BLaER1 (cell line): ENCODE data around the gene PNMA8B.

Source experiments
- H3K27ac ChIP-seq: shearing (Covaris generic); formaldehyde crosslinking; 2 replicates; pipeline ENCODE4 v1.8.1; 2022
- H3K27me3 ChIP-seq: shearing (Covaris generic); formaldehyde crosslinking; 2 replicates; pipeline ENCODE4 v1.8.1; 2022
- H3K36me3 ChIP-seq: shearing (Covaris generic); formaldehyde crosslinking; 2 replicates; pipeline ENCODE4 v1.8.1; 2022
- H3K4me1 ChIP-seq: shearing (Covaris generic); formaldehyde crosslinking; 2 replicates; pipeline ENCODE4 v1.8.1; 2022
- H3K4me2 ChIP-seq: shearing (Covaris generic); formaldehyde crosslinking; 2 replicates; pipeline ENCODE4 v1.8.1; 2022
- H3K4me3 ChIP-seq: shearing (Covaris generic); formaldehyde crosslinking; 2 replicates; pipeline ENCODE4 v1.8.1; 2022
- H3K9ac ChIP-seq: shearing (Covaris generic); formaldehyde crosslinking; 2 replicates; pipeline ENCODE4 v1.8.1; 2022
- H3K9me3 ChIP-seq: shearing (Covaris generic); formaldehyde crosslinking; 2 replicates; pipeline ENCODE4 v1.8.1; 2022
- H4K20me1 ChIP-seq: shearing (Covaris generic); formaldehyde crosslinking; 2 replicates; pipeline ENCODE4 v1.8.1; 2022
- Cebpa-rat ChIP-seq: shearing (Covaris generic); IDR thresholded peaks from 2 replicates; pipeline ENCODE4 v1.8.1; 2022

The PNMA8B gene

DNA sequence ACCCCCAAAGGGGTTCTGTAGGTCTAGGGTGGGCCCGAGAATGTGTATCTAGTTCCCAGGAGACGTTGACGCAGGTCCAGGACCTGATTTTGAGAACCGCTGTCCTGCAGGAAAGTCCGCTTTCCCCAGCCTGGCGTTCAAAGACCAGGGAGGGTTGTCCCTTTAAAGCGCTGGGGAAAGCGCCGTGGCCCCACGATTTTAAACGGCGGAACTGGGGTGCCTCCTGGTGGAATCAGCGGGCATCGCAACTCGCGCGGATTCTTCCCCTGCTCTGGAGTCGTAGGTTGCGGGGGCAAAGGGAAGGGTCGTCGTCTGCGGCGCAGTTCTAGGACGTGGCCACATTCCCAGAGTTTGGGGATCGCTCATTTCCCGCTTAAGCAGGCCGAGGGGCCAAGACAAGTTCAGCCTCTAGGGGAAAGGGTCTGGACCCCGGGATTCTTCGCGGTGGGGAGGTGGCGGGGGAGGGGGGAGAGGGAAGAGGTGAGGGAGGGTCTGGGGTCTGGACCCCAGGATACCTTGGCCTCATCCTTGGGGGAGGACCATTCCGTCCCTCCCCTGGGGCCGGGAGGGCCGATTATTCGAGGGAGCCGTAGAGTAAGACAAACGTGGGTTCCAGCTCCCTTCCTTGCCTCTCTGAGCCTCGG, 7.7 kb downstream of the PNMA8B start:
- Histone ChIP-seq H3K4me3 (peak overlapping the region; percentile 61), H3K9me3 (no peaks in the 10 kb centered on the region), H3K9ac (0 out of 2 replicates have a peak overlapping the region, but pooled peaks have one; percentile 54), H3K36me3 (no peaks in the 10 kb centered on the region), H3K4me1 (peaks cover 62% of the 10 kb centered on the region), H3K27me3 (peaks cover 52% of the 10 kb centered on the region), H4K20me1 (no peaks in the 10 kb centered on the region), H3K27ac (0 out of 2 replicates have a peak overlapping the region, but pooled peaks have one; percentile 23), H3K4me2 (peak overlapping the region; percentile 98)
- TF ChIP-seq Cebpa-rat = no peak

DNA sequence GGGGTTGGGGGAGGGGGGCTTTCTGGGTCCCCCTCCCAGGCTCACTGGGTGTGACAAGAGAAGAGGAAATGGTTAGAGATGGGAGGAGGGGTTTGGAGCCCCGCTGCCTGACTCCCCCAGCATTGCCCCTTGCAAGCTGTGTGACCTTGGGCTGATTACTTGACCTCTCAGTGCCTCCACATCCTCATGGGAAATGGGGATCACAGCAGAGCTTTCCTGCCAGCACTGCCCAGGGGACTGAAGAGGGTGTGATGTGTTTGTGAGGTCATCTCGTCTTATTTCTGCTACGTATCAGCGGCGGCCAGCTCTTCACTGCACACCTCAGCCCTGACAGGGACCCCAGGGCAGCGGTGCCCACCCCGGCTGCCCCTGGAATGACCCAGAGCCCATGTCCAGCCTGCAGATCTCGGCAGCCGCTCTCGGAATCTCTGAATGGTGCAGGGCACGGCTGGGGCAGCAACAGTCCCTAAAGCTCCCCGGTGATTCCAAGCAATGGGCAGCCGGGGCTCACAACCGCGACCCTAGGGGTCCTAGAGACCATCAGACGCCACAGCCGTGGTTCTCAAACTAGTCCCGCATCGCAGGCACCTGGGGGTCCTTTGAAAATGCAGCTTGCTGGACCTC, 8.4 kb downstream of the PNMA8B start:
- Histone ChIP-seq H3K27me3 (peaks cover 46% of the 10 kb centered on the region), H3K27ac (0 out of 2 replicates have a peak overlapping the region, but pooled peaks have one; percentile 23), H4K20me1 (no peaks in the 10 kb centered on the region), H3K4me2 (peak overlapping the region; percentile 98), H3K9me3 (no peaks in the 10 kb centered on the region), H3K9ac (0 out of 2 replicates have a peak overlapping the region, but pooled peaks have one; percentile 54), H3K4me3 (peak overlapping the region; percentile 61), H3K36me3 (no peaks in the 10 kb centered on the region), H3K4me1 (peaks cover 56% of the 10 kb centered on the region)
- TF ChIP-seq Cebpa-rat = no peak

DNA sequence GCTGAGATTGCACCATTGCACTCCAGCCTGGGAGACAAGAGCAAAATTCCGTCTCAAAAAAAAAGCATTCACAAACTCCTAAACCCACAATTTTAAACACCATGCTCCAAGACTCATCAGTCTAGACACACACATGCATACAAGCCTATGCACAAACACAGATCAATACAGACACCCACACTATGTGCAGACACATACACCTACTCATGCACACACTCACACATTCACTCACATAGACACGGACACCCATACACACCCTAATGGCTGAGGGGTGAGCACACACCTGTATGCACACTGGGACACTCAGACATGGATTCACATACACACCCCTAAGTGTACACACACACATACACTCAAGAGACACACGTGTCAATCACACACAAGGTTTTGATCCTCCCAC, 9.3 kb downstream of the PNMA8B start:
- Histone ChIP-seq H3K4me3 (no peak overlapping the region), H3K4me1 (peaks cover 47% of the 10 kb centered on the region), H4K20me1 (no peaks in the 10 kb centered on the region), H3K36me3 (no peaks in the 10 kb centered on the region), H3K27me3 (peaks cover 36% of the 10 kb centered on the region), H3K9ac (no peak overlapping the region), H3K27ac (no peak overlapping the region), H3K9me3 (no peaks in the 10 kb centered on the region), H3K4me2 (peak overlapping the region; percentile 98)
- TF ChIP-seq Cebpa-rat = no peak

DNA sequence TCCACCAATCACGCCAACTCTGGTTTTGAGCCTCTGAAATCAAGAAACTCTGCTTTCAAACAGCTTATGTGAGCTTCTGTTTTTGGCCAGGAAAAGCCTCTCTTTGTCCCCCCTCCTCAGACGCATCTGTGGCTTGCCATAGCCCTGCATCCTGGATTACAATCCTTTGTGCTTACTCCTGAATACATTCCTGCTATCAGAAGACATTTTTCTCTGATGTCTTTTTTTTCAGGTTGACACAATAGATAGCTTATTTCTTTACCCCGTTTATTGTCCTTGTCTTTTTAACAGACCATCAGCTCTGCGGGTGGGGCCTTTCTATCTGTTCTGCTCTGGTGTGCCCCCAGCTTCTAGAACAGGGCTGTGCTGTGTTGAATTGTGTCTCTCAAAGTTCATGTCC, 11.0 kb downstream of the PNMA8B start:
- no peak for TF ChIP-seq Cebpa-rat
- Histone ChIP-seq H3K4me2 (no peak overlapping the region), H4K20me1 (no peaks in the 10 kb centered on the region), H3K36me3 (no peaks in the 10 kb centered on the region), H3K27ac (no peak overlapping the region), H3K4me1 (peaks cover 31% of the 10 kb centered on the region), H3K4me3 (no peak overlapping the region), H3K9ac (no peak overlapping the region), H3K27me3 (peaks cover 19% of the 10 kb centered on the region), H3K9me3 (no peaks in the 10 kb centered on the region)

DNA sequence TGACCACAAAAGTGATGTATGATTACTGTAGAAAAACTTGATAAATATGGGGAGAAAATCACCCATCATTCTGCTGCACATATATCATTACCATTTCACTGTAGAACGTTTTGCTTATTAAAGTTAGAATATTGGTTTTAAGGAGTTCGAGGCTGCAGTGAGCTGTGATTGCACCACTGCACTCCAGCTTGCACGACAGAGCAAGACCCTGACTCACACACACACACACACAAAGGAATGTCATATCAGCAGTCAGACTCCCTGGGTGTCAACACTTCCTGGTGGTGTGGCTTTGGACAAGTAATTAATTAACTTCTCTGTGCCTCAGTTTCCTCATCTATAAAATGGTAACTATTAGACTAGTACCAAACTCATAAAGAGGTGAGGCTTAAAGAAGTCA, 13.0 kb downstream of the PNMA8B start:
- H3K27me3 ChIP-seq = no peaks in the 10 kb centered on the region
- H4K20me1 ChIP-seq = no peaks in the 10 kb centered on the region
- H3K36me3 ChIP-seq = no peaks in the 10 kb centered on the region
- H3K27ac ChIP-seq = no peak overlapping the region
- H3K4me2 ChIP-seq = no peak overlapping the region
- H3K9me3 ChIP-seq = no peaks in the 10 kb centered on the region
- H3K4me1 ChIP-seq = peaks cover 27% of the 10 kb centered on the region
- no peak overlapping the region for H3K9ac ChIP-seq
- TF ChIP-seq Cebpa-rat = no peak
- no peak overlapping the region for H3K4me3 ChIP-seq

DNA sequence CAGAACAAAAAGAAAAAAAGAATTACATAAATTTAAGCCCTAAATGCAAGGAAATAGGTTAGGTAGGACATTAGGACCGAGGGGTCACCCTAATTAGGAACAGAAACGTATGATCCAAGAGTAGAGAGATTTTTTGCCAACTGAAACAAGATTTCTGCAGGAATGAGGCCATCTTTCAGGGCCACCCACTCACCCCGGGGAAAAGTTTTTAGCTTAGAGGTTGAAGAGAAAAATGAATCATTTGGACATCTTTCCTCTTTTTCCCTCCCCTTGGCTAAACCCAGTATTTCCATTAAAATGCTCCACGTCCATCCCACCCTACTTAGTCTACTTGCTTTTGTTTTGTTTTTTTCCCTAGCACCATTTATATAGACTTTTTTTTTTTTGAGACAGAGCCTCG, 13.7 kb downstream of the PNMA8B start:
- Histone ChIP-seq H3K4me2 (no peak overlapping the region), H3K27ac (no peak overlapping the region), H4K20me1 (no peaks in the 10 kb centered on the region), H3K27me3 (no peaks in the 10 kb centered on the region), H3K9me3 (no peaks in the 10 kb centered on the region), H3K4me3 (no peak overlapping the region), H3K36me3 (no peaks in the 10 kb centered on the region), H3K4me1 (peaks cover 26% of the 10 kb centered on the region), H3K9ac (no peak overlapping the region)
- TF ChIP-seq Cebpa-rat = no peak

DNA sequence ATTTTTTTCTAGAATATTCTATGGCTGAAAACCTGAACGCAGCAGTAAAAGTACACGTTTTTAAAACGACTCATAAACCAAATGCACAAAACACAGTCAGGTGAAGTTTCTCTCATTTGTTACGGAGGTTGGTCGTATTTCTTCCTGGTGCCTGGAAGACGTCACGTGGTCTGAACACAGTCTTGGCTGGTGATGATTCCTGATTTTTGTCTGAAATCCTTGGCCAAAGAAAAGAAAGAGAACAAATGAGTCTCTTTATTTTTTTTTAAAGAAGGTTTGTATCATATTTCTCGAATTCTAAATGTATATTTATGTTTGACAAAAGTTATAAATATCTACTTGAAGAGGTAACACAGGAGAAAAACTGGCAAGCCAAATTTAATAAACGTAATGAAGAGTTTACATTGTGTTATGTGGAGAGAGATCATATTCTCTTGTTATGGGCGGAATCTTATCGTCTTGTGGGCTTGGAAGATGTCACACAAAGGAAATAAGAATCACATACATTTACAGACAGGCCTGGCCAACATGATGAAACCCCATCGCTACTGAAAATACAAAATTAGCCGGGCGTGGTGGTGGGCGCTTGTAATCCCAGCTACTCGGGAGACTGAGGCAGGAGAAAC, 14.3 kb downstream of the PNMA8B start:
- H3K27ac ChIP-seq = no peak overlapping the region
- H3K9me3 ChIP-seq = no peaks in the 10 kb centered on the region
- H3K4me2 ChIP-seq = no peak overlapping the region
- no peak overlapping the region for H3K9ac ChIP-seq
- H3K36me3 ChIP-seq = no peaks in the 10 kb centered on the region
- TF ChIP-seq Cebpa-rat = no peak
- H3K4me1 ChIP-seq = peaks cover 19% of the 10 kb centered on the region
- H3K27me3 ChIP-seq = no peaks in the 10 kb centered on the region
- H4K20me1 ChIP-seq = no peaks in the 10 kb centered on the region
- no peak overlapping the region for H3K4me3 ChIP-seq

DNA sequence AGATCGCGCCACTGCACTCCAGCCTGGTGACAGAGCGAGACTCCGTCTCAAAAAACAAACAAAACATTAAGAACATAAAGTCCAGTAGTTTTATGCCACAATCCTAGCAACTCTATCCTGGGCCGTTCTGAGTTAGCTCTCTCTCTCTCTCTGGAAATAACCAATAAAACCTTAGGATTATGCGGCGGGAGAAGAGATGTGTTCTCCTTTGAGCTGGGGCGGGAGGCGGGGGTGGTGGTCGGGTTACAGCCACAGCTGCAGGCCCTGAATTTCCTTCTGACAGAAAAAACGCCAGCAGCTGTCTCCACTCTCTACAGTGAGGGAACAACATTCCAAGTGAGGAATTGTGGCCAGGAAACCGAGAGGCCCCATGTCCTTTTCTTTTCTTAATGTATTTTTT, 15.3 kb downstream of the PNMA8B start:
- H3K4me2 ChIP-seq = no peak overlapping the region
- no peak for TF ChIP-seq Cebpa-rat
- no peaks in the 10 kb centered on the region for H3K27me3 ChIP-seq
- H3K9me3 ChIP-seq = no peaks in the 10 kb centered on the region
- no peak overlapping the region for H3K4me3 ChIP-seq
- H3K27ac ChIP-seq = no peak overlapping the region
- H3K4me1 ChIP-seq = peaks cover 19% of the 10 kb centered on the region
- no peaks in the 10 kb centered on the region for H3K36me3 ChIP-seq
- H4K20me1 ChIP-seq = no peaks in the 10 kb centered on the region
- H3K9ac ChIP-seq = no peak overlapping the region

DNA sequence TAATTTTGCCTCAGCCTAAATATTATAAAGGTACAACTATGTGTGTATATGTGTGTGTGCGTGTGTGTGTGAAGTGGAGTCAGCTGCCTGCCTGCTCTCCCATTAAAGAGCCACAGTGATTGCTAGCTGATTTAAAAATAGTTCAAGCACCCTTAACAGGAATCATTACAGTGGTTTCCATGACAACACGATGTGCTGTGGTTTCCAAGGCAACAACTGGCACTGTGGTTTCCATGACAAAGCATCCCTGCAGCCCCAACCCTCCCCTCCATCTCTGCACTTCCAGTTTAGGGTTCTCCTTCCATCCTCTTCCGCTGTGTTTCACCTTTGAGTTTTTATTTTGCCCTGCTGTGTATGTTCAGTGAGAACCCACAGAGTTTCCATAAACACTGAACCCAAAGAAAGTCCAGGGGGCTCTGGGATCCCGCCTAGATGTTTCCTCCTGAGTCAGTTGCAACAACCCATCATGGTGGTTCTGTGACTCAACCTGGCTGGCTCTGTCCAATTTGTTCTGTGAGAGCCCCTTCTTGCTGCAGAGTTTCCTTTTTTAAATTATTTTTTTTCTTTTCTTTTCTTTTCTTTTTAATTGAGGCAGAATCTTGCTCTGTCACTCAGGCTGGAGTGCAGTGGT, 17.2 kb downstream of the PNMA8B start:
- peaks cover 37% of the 10 kb centered on the region for H3K4me1 ChIP-seq
- peak overlapping the region; percentile 51 for H3K4me2 ChIP-seq
- H4K20me1 ChIP-seq = no peaks in the 10 kb centered on the region
- no peaks in the 10 kb centered on the region for H3K36me3 ChIP-seq
- no peaks in the 10 kb centered on the region for H3K9me3 ChIP-seq
- no peak overlapping the region for H3K4me3 ChIP-seq
- no peaks in the 10 kb centered on the region for H3K27me3 ChIP-seq
- H3K27ac ChIP-seq = no peak overlapping the region
- no peak overlapping the region for H3K9ac ChIP-seq
- no peak for TF ChIP-seq Cebpa-rat

DNA sequence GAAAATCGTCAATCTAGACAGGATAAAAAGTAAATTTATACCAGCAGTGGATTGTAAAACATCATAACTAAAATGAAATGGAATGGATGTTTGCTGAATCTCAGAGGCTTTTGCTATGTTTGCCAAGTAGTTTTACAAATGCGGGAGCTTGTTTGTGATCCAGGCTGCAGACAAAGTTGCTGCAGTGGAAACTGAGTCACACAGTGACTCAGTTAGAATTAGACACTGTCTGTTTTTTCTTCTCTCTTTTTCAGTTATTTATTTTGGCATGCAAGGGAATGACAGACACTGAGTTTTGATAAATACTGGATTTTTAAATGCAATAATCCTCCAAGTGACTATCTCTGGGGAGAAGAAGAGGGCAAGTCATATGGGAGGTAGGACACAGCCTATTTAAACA, 19.7 kb downstream of the PNMA8B start:
- Histone ChIP-seq H3K4me1 (peaks cover 62% of the 10 kb centered on the region), H4K20me1 (no peaks in the 10 kb centered on the region), H3K9me3 (no peaks in the 10 kb centered on the region), H3K4me2 (no peak overlapping the region), H3K27me3 (no peaks in the 10 kb centered on the region), H3K4me3 (no peak overlapping the region), H3K36me3 (no peaks in the 10 kb centered on the region), H3K9ac (no peak overlapping the region), H3K27ac (no peak overlapping the region)
- TF ChIP-seq Cebpa-rat = no peak
